ENCODE results near the gene ATE1.
"Not testable (repeated sequence)": the region's sequence is repeated elsewhere in the genome, so short reads cannot be mapped to it uniquely, and the experiment has no call there.

The ATE1 gene

GRCh38 chr10:121755496-121755895 is 172.3 kb downstream of the ATE1 start:
- H3K4me1 ChIP-seq (ENCODE audit: control insufficient read depth in 1 of 2, insufficient read depth in 2 of 2, low read length in 2 of 2); H3K4me3 ChIP-seq (ENCODE audit: low read depth in 1 of 2, low read length in 2 of 2); H3K27ac ChIP-seq (ENCODE audit: low read length); H3K27me3 ChIP-seq (ENCODE audit: low read depth, low read length): not testable (repeated sequence)
- peaks cover 3 to 23% of the 10 kb centered on the region in 2 donors for H3K36me3 ChIP-seq (ENCODE audit: control insufficient read depth in 1 of 2, insufficient read depth in 2 of 2, low read length in 2 of 2)
- peaks cover 5 to 17% of the 10 kb centered on the region in 2 donors for H3K9me3 ChIP-seq (ENCODE audit: control insufficient read depth in 1 of 2, low read length in 2 of 2)

- Histone ChIP-seq H3K27me3 (ENCODE audit: low read depth, low read length) (no peaks in the 10 kb centered on the region), H3K27ac (ENCODE audit: low read length) (no peak overlapping the region), H3K4me1 (ENCODE audit: control insufficient read depth in 1 of 2, insufficient read depth in 2 of 2, low read length in 2 of 2) (peaks cover 0 to 5% of the 10 kb centered on the region in 2 donors), H3K36me3 (ENCODE audit: control insufficient read depth in 1 of 2, insufficient read depth in 2 of 2, low read length in 2 of 2) (peaks cover 0 to 16% of the 10 kb centered on the region in 2 donors), H3K4me3 (ENCODE audit: low read depth in 1 of 2, low read length in 2 of 2) (no peak overlapping the region), H3K9me3 (ENCODE audit: control insufficient read depth in 1 of 2, low read length in 2 of 2) (peaks cover 0 to 8% of the 10 kb centered on the region in 2 donors)
Observed at GRCh38 chr10:121754666-121755065, 173.2 kb downstream of the ATE1 start.

GRCh38 chr10:121753726-121754476 is 173.9 kb downstream of the ATE1 start:
- Histone ChIP-seq H3K4me1 (ENCODE audit: control insufficient read depth in 1 of 2, insufficient read depth in 2 of 2, low read length in 2 of 2) (peaks cover 0 to 5% of the 10 kb centered on the region in 2 donors), H3K9me3 (ENCODE audit: control insufficient read depth in 1 of 2, low read length in 2 of 2) (peaks cover 0 to 7% of the 10 kb centered on the region in 2 donors), H3K27ac (ENCODE audit: low read length) (no peak overlapping the region), H3K4me3 (ENCODE audit: low read depth in 1 of 2, low read length in 2 of 2) (no peak overlapping the region), H3K27me3 (ENCODE audit: low read depth, low read length) (no peaks in the 10 kb centered on the region), H3K36me3 (ENCODE audit: control insufficient read depth in 1 of 2, insufficient read depth in 2 of 2, low read length in 2 of 2) (peaks cover 0 to 9% of the 10 kb centered on the region in 2 donors)

- H3K4me1 ChIP-seq (ENCODE audit: control insufficient read depth in 1 of 2, insufficient read depth in 2 of 2, low read length in 2 of 2): peaks cover 0 to 5% of the 10 kb centered on the region in 2 donors
- H3K36me3 ChIP-seq (ENCODE audit: control insufficient read depth in 1 of 2, insufficient read depth in 2 of 2, low read length in 2 of 2): no peaks in the 10 kb centered on the region
- H3K27ac ChIP-seq (ENCODE audit: low read length): no peak overlapping the region
- H3K27me3 ChIP-seq (ENCODE audit: low read depth, low read length): no peaks in the 10 kb centered on the region
- H3K4me3 ChIP-seq (ENCODE audit: low read depth in 1 of 2, low read length in 2 of 2): no peak overlapping the region
- no peaks in the 10 kb centered on the region for H3K9me3 ChIP-seq (ENCODE audit: control insufficient read depth in 1 of 2, low read length in 2 of 2)
Observed at GRCh38 chr10:121751191-121751760, 176.6 kb downstream of the ATE1 start.

- Histone ChIP-seq H3K4me3 (ENCODE audit: low read depth in 1 of 2, low read length in 2 of 2) (no peak overlapping the region), H3K36me3 (ENCODE audit: control insufficient read depth in 1 of 2, insufficient read depth in 2 of 2, low read length in 2 of 2) (peaks cover 7 to 8% of the 10 kb centered on the region in 2 donors), H3K27me3 (ENCODE audit: low read depth, low read length) (no peaks in the 10 kb centered on the region), H3K9me3 (ENCODE audit: control insufficient read depth in 1 of 2, low read length in 2 of 2) (no peaks in the 10 kb centered on the region), H3K4me1 (ENCODE audit: control insufficient read depth in 1 of 2, insufficient read depth in 2 of 2, low read length in 2 of 2) (no peaks in the 10 kb centered on the region), H3K27ac (ENCODE audit: low read length) (no peak overlapping the region)
Observed at GRCh38 chr10:121747163-121747775, 180.6 kb downstream of the ATE1 start.

- Histone ChIP-seq H3K4me1 (ENCODE audit: control insufficient read depth in 1 of 2, insufficient read depth in 2 of 2, low read length in 2 of 2) (no peaks in the 10 kb centered on the region), H3K27me3 (ENCODE audit: low read depth, low read length) (no peaks in the 10 kb centered on the region), H3K9me3 (ENCODE audit: control insufficient read depth in 1 of 2, low read length in 2 of 2) (no peaks in the 10 kb centered on the region), H3K27ac (ENCODE audit: low read length) (no peak overlapping the region), H3K36me3 (ENCODE audit: control insufficient read depth in 1 of 2, insufficient read depth in 2 of 2, low read length in 2 of 2) (peaks cover 8 to 12% of the 10 kb centered on the region in 2 donors), H3K4me3 (ENCODE audit: low read depth in 1 of 2, low read length in 2 of 2) (no peak overlapping the region)
Observed at GRCh38 chr10:121741248-121741792, 186.5 kb downstream of the ATE1 start.

GRCh38 chr10:121740069-121740468 is 187.8 kb downstream of the ATE1 start:
- Histone ChIP-seq H3K36me3 (ENCODE audit: control insufficient read depth in 1 of 2, insufficient read depth in 2 of 2, low read length in 2 of 2) (peaks cover 8 to 12% of the 10 kb centered on the region in 2 donors), H3K4me3 (ENCODE audit: low read depth in 1 of 2, low read length in 2 of 2) (no peak overlapping the region), H3K27ac (ENCODE audit: low read length) (no peak overlapping the region), H3K27me3 (ENCODE audit: low read depth, low read length) (peaks cover under 1% of the 10 kb centered on the region), H3K4me1 (ENCODE audit: control insufficient read depth in 1 of 2, insufficient read depth in 2 of 2, low read length in 2 of 2) (no peaks in the 10 kb centered on the region), H3K9me3 (ENCODE audit: control insufficient read depth in 1 of 2, low read length in 2 of 2) (no peaks in the 10 kb centered on the region)

- H3K36me3 ChIP-seq (ENCODE audit: control insufficient read depth in 1 of 2, insufficient read depth in 2 of 2, low read length in 2 of 2): peaks cover 8% of the 10 kb centered on the region in 2 donors
- peaks cover 6% of the 10 kb centered on the region for H3K27me3 ChIP-seq (ENCODE audit: low read depth, low read length)
- no peaks in the 10 kb centered on the region for H3K9me3 ChIP-seq (ENCODE audit: control insufficient read depth in 1 of 2, low read length in 2 of 2)
- no peak overlapping the region for H3K4me3 ChIP-seq (ENCODE audit: low read depth in 1 of 2, low read length in 2 of 2)
- no peaks in the 10 kb centered on the region for H3K4me1 ChIP-seq (ENCODE audit: control insufficient read depth in 1 of 2, insufficient read depth in 2 of 2, low read length in 2 of 2)
- no peak overlapping the region for H3K27ac ChIP-seq (ENCODE audit: low read length)
Observed at GRCh38 chr10:121739114-121739513, 188.7 kb downstream of the ATE1 start.

GRCh38 chr10:121736315-121737130 is 191.3 kb downstream of the ATE1 start:
- H3K4me1 ChIP-seq (ENCODE audit: control insufficient read depth in 1 of 2, insufficient read depth in 2 of 2, low read length in 2 of 2): no peaks in the 10 kb centered on the region
- H3K27ac ChIP-seq (ENCODE audit: low read length): no peak overlapping the region
- H3K27me3 ChIP-seq (ENCODE audit: low read depth, low read length): peaks cover 6% of the 10 kb centered on the region
- no peaks in the 10 kb centered on the region for H3K9me3 ChIP-seq (ENCODE audit: control insufficient read depth in 1 of 2, low read length in 2 of 2)
- peaks cover 0 to 5% of the 10 kb centered on the region in 2 donors for H3K36me3 ChIP-seq (ENCODE audit: control insufficient read depth in 1 of 2, insufficient read depth in 2 of 2, low read length in 2 of 2)
- H3K4me3 ChIP-seq (ENCODE audit: low read depth in 1 of 2, low read length in 2 of 2): no peak overlapping the region

- Histone ChIP-seq H3K4me1 (ENCODE audit: control insufficient read depth in 1 of 2, insufficient read depth in 2 of 2, low read length in 2 of 2) (no peaks in the 10 kb centered on the region), H3K4me3 (ENCODE audit: low read depth in 1 of 2, low read length in 2 of 2) (no peak overlapping the region), H3K27me3 (ENCODE audit: low read depth, low read length) (peaks cover 6% of the 10 kb centered on the region), H3K36me3 (ENCODE audit: control insufficient read depth in 1 of 2, insufficient read depth in 2 of 2, low read length in 2 of 2) (no peaks in the 10 kb centered on the region), H3K27ac (ENCODE audit: low read length) (no peak overlapping the region), H3K9me3 (ENCODE audit: control insufficient read depth in 1 of 2, low read length in 2 of 2) (no peaks in the 10 kb centered on the region)
Observed at GRCh38 chr10:121735263-121735662, 192.6 kb downstream of the ATE1 start.
